ENCODE measurements around the gene PSMC3IP.

The PSMC3IP gene

GRCh38 chr17:42529061-42529460, 48.5 kb downstream of the PSMC3IP start:
- no peak overlapping the region for H3K4me3 ChIP-seq (ENCODE audit: low read depth, low read length)

GRCh38 chr17:42527932-42528331, 49.6 kb downstream of the PSMC3IP start:
- no peaks in the 10 kb centered on the region for H3K4me1 ChIP-seq (ENCODE audit: control insufficient read depth, insufficient read depth, low read length)
- H3K27me3 ChIP-seq (ENCODE audit: control insufficient read depth, insufficient read depth, low read length), result peaks cover 9% of the 10 kb centered on the region
- H3K9ac ChIP-seq (ENCODE audit: low read depth, low read length), result no peak overlapping the region
- H3K4me3 ChIP-seq (ENCODE audit: low read depth, low read length), result no peak overlapping the region
- H3K36me3 ChIP-seq (ENCODE audit: control insufficient read depth, insufficient read depth, low read length), result no peaks in the 10 kb centered on the region
- H3K9me3 ChIP-seq (ENCODE audit: control insufficient read depth, insufficient read depth, low read length), result no peaks in the 10 kb centered on the region

More at GRCh38 chr17:42529061-42529460, 48.5 kb downstream of the PSMC3IP start:
- Histone ChIP-seq H3K36me3 (ENCODE audit: control insufficient read depth, insufficient read depth, low read length) (no peaks in the 10 kb centered on the region), H3K4me1 (ENCODE audit: control insufficient read depth, insufficient read depth, low read length) (no peaks in the 10 kb centered on the region), H3K9ac (ENCODE audit: low read depth, low read length) (no peak overlapping the region), H3K27me3 (ENCODE audit: control insufficient read depth, insufficient read depth, low read length) (peaks cover 12% of the 10 kb centered on the region), H3K9me3 (ENCODE audit: control insufficient read depth, insufficient read depth, low read length) (no peaks in the 10 kb centered on the region)

GRCh38 chr17:42526031-42526444, 51.5 kb downstream of the PSMC3IP start:
- H3K27me3 ChIP-seq (ENCODE audit: control insufficient read depth, insufficient read depth, low read length), result peaks cover 3% of the 10 kb centered on the region
- peaks cover 3% of the 10 kb centered on the region for H3K36me3 ChIP-seq (ENCODE audit: control insufficient read depth, insufficient read depth, low read length)
- H3K9me3 ChIP-seq (ENCODE audit: control insufficient read depth, insufficient read depth, low read length), result no peaks in the 10 kb centered on the region
- no peak overlapping the region for H3K4me3 ChIP-seq (ENCODE audit: low read depth, low read length)
- no peaks in the 10 kb centered on the region for H3K4me1 ChIP-seq (ENCODE audit: control insufficient read depth, insufficient read depth, low read length)
- no peak overlapping the region for H3K9ac ChIP-seq (ENCODE audit: low read depth, low read length)

- Histone ChIP-seq H3K4me1 (ENCODE audit: control insufficient read depth, insufficient read depth, low read length) (peaks cover 4% of the 10 kb centered on the region), H3K9ac (ENCODE audit: low read depth, low read length) (no peak overlapping the region), H3K36me3 (ENCODE audit: control insufficient read depth, insufficient read depth, low read length) (peaks cover 3% of the 10 kb centered on the region), H3K9me3 (ENCODE audit: control insufficient read depth, insufficient read depth, low read length) (no peaks in the 10 kb centered on the region), H3K27me3 (ENCODE audit: control insufficient read depth, insufficient read depth, low read length) (no peaks in the 10 kb centered on the region), H3K4me3 (ENCODE audit: low read depth, low read length) (no peak overlapping the region)
Measured at GRCh38 chr17:42525221-42525620, 52.3 kb downstream of the PSMC3IP start.

- Histone ChIP-seq H3K9ac (ENCODE audit: low read depth, low read length) (no peak overlapping the region), H3K4me3 (ENCODE audit: low read depth, low read length) (no peak overlapping the region), H3K27me3 (ENCODE audit: control insufficient read depth, insufficient read depth, low read length) (no peaks in the 10 kb centered on the region), H3K9me3 (ENCODE audit: control insufficient read depth, insufficient read depth, low read length) (no peaks in the 10 kb centered on the region), H3K4me1 (ENCODE audit: control insufficient read depth, insufficient read depth, low read length) (peaks cover 15% of the 10 kb centered on the region), H3K36me3 (ENCODE audit: control insufficient read depth, insufficient read depth, low read length) (peaks cover 3% of the 10 kb centered on the region)
Measured at GRCh38 chr17:42522798-42523278, 54.7 kb downstream of the PSMC3IP start.
